Tibial nerve (tissue), 4 donors: Measurements from ENCODE around the gene TENM4.

Experiments used
- CTCF ChIP-seq, 5 experiments: fragments of 200-600 bp in 3 of 5; fragments of 450-650 bp in 2 of 5; sonication (generic) in 3 of 5; IDR thresholded peaks; one replicate each; pipeline ENCODE4 v1.5.1; 2016 to 2019; ENCODE audit warnings: antibody characterized with exemption in 5 of 5, mild to moderate bottlenecking in 3 of 5, moderate library complexity in 2 of 5
- EP300 ChIP-seq, 2 donors: sonication (generic); formaldehyde crosslinking; IDR thresholded peaks; one replicate each; pipeline ENCODE4 v1.6.1; 2017; ENCODE audit warnings: antibody characterized with exemption in 2 of 2, mild to moderate bottlenecking in 1 of 2
- POLR2A ChIP-seq, 2 donors: fragments of 450-650 bp; IDR thresholded peaks; one replicate each; pipeline ENCODE4 v1.6.1; 2017; ENCODE audit warnings: antibody characterized with exemption in 2 of 2, mild to moderate bottlenecking in 2 of 2, moderate library complexity in 2 of 2

GRCh38 chr11:79314906-79315689, 125.7 kb downstream of the TENM4 start:
- TF ChIP-seq CTCF (IDR thresholded peaks at IDR 0.05) (no peak), POLR2A (IDR thresholded peaks at IDR 0.05) (no peak), EP300 (IDR thresholded peaks at IDR 0.05) (no peak)
